ENCODE measurements around the gene RPLP1.
"Not testable (repeated sequence)": the region's sequence is repeated elsewhere in the genome, so short reads cannot be mapped to it uniquely, and the experiment has no call there.

Gene RPLP1

GRCh38 chr15:69444686-69445085, 7.9 kb upstream of the RPLP1 start (continued):
- no peak for TF ChIP-seq HIC1 (tag by site-specific recombination; IDR thresholded peaks at IDR 0.05)
- TF ChIP-seq ZNF223 (tag by site-specific recombination; IDR thresholded peaks at IDR 0.05): no peak
- no peak for TF ChIP-seq ZNF2 (tag by site-specific recombination; IDR thresholded peaks at IDR 0.05)
- TF ChIP-seq BCL6B (tag by site-specific recombination; IDR thresholded peaks at IDR 0.05): no peak
- TF ChIP-seq ZNF624 (tag by site-specific recombination; IDR thresholded peaks at IDR 0.05): no peak
- TF ChIP-seq ZNF585B (tag by site-specific recombination; IDR thresholded peaks at IDR 0.05): no peak

GRCh38 chr15:69446953-69447352, 5.7 kb upstream of the RPLP1 start:
- H3K4me3 ChIP-seq (ENCODE audit: low read depth, low read length): no peak overlapping the region
- H3K36me3 ChIP-seq (ENCODE audit: control insufficient read depth in 2 of 2, insufficient read depth in 1 of 2, low read length in 2 of 2): peaks cover 65 to 80% of the 10 kb centered on the region in 2 experiments
- H3K27ac ChIP-seq (ENCODE audit: extremely low read depth, low read depth, low read length): no peak overlapping the region
- ChIA-PET POLR2A (no interaction called here), CTCF (interaction anchor here (1.2 kb wide), 1 partner anchor 784 kb away, joined by 3 read pairs; no protein-coding TSS in a partner anchor)
- TF ChIP-seq FEZF1 (tag by site-specific recombination; IDR thresholded peaks at IDR 0.05) (peak; percentile 97), ZBTB17 (tag by site-specific recombination; IDR thresholded peaks at IDR 0.05) (peak; percentile 19; the same call in 1 of the 2 replicates), ZNF184 (tag by site-specific recombination; IDR thresholded peaks at IDR 0.05) (no peak)
- H3K9me3 ChIP-seq (ENCODE audit: control insufficient read depth, insufficient read depth, low read depth, low read length): no peaks in the 10 kb centered on the region
- H3K4me1 ChIP-seq (ENCODE audit: control insufficient read depth, insufficient read depth, low read length): peaks cover under 1% of the 10 kb centered on the region; the same call in 1 of the 2 replicates

- H3K4me3 ChIP-seq (ENCODE audit: low read depth, low read length); POLR2A ChIA-PET; H3K9me3 ChIP-seq (ENCODE audit: control insufficient read depth, insufficient read depth, low read depth, low read length); H3K27ac ChIP-seq (ENCODE audit: extremely low read depth, low read depth, low read length): not testable (repeated sequence)
- Histone ChIP-seq H3K36me3 (ENCODE audit: control insufficient read depth in 2 of 2, insufficient read depth in 1 of 2, low read length in 2 of 2) (peaks cover 58 to 62% of the 10 kb centered on the region in 2 experiments), H3K4me1 (ENCODE audit: control insufficient read depth, insufficient read depth, low read length) (peaks cover 10% of the 10 kb centered on the region)
- TF ChIP-seq ZNF121 (tag by site-specific recombination; IDR thresholded peaks at IDR 0.05): peak; percentile 94
- CTCF ChIA-PET: interaction anchor here (0.8 kb wide), 1 partner anchor 28 kb away, joined by 7 read pairs; no protein-coding TSS in a partner anchor
These were observed 2.4 kb upstream of the RPLP1 start for GRCh38 chr15:69450221-69450620.

- TF ChIP-seq ZNF394 (tag by site-specific recombination; IDR thresholded peaks at IDR 0.05; ENCODE audit: borderline replicate concordance) (no peak), KLF1 (tag by site-specific recombination; IDR thresholded peaks at IDR 0.05) (0 out of 2 replicates have a peak, but pooled peaks have one; percentile 8)
- Histone ChIP-seq H3K9me3 (ENCODE audit: control insufficient read depth, insufficient read depth, low read depth, low read length) (no peaks in the 10 kb centered on the region), H3K36me3 (ENCODE audit: control insufficient read depth in 2 of 2, insufficient read depth in 1 of 2, low read length in 2 of 2) (peaks cover 56 to 58% of the 10 kb centered on the region in 2 experiments), H3K4me1 (ENCODE audit: control insufficient read depth, insufficient read depth, low read length) (peaks cover 10% of the 10 kb centered on the region), H3K27ac (ENCODE audit: extremely low read depth, low read depth, low read length) (no peak overlapping the region), H3K4me3 (ENCODE audit: low read depth, low read length) (no peak overlapping the region)
- POLR2A ChIA-PET: interaction anchor here (0.5 to 4.4 kb wide), 7 partner anchors 10 to 291 kb away, joined by 3 to 107 read pairs (median 8); partner anchors contain the start of gene GLCE
- CTCF ChIA-PET: interaction anchor here (0.8 to 3.2 kb wide), 6 partner anchors 11 to 392 kb away, joined by 4 to 15 read pairs (median 7); no protein-coding TSS in a partner anchor
These were observed 1.5 kb upstream of the RPLP1 start for GRCh38 chr15:69450968-69451695.

All from HEK293 (cell line).